ENCODE data around the gene DPY19L1.
"Not testable (repeated sequence)": the region's sequence is repeated elsewhere in the genome, so short reads cannot be mapped to it uniquely, and the experiment has no call there.

DPY19L1 gene

DNA sequence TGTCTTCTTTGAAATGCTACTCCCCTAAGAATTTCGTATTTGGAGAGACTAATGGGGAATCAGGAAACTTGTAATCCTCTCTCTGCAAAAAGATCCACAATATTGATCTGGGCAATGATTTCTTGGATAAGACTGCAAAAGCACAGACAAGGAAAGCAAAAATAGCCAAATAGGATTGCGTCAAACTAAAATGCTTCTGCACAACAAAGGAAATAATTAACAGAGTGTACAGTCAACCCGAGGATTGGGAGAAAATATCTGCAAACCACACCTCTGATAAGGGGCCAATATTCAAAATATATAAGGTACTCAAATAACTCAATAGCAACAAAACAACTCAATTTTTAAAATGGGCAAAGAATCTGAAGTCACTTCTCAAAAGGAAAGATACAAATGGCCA is 52.1 kb downstream of the DPY19L1 start:
- ATAC-seq: not testable (repeated sequence)

DNA sequence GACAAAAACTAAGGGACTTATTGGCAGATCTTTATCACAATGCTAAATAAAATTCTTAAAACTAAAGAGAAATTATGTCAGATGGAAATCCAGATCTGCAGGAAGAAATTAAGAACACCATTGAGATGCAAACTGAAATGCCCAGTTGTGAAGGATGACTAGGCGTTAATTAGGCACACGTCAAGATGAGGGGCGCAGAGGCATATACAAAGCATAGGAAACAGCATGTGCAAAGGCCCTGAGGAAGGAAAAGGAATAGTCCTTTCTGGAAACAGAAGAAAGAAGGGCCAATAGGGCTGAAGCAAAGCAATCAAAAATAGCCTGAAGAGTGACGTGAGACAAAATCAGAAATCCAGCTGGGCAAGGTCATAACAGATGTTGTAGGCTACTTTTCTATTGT is 53.1 kb downstream of the DPY19L1 start:
- ATAC-seq: not testable (repeated sequence)

DNA sequence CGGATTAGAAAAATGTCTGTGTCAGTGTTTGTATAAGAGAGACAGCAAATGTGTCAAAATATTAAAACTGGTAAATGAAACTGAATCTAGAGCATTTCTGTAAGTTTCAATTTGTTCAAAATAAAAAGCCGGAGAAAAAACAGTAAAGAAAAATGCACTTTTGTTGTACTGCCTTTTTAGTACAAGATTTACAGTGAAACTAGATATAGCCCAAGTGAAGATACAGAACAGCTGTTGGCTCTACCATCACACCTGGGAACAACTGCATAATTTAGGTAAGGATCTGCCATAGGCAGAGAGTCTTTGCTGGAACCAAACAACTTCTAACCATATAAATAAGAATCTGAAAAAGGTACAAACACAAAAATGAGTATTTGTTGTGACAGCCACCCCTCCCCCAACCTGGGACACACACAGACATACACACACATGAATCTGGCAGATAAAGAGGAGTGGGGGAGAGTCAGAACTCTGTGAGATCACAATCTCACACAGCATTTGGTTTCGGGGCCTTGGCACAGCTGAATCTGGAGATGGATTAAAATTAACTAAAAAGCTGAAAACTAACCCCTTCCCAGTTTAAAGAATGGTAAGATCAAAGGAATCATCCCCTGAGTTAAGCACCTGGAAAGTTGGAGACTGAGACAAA is 54.8 kb downstream of the DPY19L1 start:
- ATAC-seq: no peak

DNA sequence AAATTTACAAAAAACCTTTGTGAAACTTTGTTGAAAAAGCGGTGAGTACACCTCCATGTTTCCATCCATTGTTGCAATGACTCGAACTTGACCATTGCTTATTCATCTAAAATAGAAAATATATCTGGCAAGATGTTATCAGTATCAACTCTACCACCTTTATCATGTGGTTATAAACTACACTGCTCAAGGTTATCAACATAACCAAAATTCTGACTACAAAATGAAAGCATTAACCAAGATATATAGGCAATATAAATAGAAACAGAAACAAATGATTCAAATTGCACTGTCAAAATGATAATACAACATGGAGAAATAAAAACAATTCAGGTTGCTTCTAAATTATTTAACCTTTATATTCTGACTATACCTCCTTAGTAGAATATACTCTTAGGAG is 58.2 kb downstream of the DPY19L1 start:
- peak; percentile 69 to 79 for ATAC-seq

DNA sequence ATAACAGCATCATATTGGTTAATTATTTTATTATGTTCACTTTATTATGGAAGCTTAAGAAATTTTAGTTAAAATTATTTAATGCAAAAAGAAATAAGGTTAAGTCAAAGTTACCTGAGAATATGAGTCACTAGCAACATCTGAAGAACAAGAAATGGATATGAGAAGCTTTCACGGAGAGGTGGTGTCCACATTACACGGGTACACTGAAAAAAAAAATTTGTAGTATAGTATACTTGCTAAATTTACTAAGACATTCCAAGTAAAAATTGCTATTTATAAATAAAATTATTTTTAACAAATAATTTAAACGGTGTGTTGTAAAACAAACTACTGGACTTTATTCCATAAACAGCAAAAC is 63.9 kb downstream of the DPY19L1 start:
- ATAC-seq: no peak

DNA sequence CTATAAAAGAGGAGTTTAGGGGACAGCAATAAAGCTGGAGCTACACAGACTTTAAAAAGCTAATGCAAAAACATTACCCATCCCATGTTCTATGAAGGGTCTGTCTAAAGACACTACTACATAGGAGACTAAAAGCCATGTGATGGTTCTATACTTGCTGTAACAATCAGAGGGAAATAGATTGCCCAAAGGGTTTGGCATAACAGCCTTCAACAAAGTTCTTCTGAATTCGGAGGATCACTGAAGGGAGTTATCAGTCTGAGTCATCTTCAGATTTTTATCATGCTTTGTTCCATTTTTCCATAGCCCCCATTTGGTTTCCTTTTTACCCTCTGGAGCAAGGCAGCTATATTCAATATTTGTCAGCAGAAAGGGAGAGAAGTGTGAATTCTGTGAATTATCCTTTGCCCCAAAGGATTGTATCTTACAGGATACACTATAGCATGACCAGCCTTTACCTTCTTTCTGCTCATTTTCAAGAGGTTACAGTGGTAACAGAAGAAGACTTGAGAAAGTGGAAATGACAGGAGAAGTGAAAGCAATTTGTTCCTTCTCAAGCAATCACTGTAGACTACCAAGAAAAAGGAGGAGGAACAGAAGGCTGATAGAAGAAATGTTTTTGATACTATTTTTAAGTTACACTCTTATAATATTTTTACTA is 64.4 kb downstream of the DPY19L1 start:
- not testable (repeated sequence) for ATAC-seq

DNA sequence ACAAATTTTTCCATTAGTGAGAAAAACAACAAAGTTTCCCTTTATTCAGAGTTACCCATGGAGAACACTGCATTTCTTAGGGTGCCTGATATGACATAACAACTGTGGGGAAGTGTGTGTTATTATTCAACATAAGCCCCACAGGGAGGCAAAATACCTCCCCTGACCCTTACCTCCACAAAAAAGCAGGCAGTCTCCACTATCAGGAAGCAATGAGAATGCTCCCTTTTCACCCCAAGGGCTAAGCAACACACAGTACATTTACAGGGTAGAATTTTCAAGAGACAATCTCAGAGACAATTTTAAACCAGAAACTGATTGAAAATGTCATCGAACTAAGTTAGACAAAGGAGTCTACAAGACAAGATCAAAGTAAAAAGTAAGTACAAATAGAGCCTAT is 69.5 kb downstream of the DPY19L1 start:
- not testable (repeated sequence) for ATAC-seq

DNA sequence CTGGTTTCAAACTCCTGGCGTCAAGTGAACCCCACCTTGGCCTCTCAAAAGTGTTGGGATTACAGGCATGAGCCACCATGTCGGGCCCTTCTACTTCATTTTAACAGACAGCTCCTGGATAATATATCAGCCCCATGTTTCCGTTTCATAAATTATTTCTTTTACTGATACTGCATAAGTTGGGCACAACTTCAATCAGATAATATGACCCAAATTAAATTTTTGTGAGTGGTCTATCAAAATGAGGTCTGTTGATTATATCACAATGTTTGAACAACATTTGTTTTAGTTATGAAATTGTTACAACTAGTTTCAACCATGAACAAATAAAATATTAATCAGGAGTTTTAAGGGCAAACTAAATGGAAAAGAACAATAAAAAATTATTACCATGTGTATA is 70.8 kb downstream of the DPY19L1 start:
- ATAC-seq: not testable (repeated sequence)

DNA sequence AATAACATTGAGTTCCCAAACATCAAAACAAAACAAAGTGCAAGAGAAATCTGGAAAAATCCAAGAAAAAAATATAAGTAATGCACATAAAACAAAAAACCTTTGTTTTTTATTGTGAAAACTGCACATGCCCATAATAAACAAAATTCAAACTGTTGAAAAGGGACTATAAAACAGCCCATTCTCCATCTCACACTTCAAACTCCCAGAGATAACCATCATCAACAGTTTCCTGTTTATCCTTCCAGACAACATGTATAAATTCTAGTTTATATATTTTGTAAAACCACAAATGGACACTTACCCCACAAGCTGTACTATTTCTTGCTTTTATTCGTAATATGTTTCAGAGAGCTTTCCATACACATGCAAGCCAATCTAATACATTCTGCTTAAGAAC is 79.3 kb downstream of the DPY19L1 start:
- ATAC-seq: no peak

DNA sequence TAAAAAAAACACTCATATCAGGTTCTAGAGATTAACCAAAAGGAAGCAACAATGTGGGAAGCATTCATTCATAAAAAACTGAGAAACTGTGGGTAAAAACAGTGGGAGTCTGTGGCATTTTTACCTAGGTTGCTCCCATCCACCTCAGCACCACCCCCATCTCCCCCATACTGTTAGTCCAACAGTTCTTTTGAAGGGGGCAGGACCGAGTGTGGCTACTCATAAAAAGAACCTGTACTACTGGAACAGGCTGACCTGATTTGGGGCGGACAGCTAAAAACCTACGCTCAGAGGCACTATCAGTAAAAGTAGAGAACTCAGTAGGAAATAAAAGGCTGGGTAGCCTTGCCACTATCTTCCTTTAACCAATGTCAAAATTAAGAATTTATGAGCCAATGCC is 84.5 kb downstream of the DPY19L1 start:
- no peak for ATAC-seq

DNA sequence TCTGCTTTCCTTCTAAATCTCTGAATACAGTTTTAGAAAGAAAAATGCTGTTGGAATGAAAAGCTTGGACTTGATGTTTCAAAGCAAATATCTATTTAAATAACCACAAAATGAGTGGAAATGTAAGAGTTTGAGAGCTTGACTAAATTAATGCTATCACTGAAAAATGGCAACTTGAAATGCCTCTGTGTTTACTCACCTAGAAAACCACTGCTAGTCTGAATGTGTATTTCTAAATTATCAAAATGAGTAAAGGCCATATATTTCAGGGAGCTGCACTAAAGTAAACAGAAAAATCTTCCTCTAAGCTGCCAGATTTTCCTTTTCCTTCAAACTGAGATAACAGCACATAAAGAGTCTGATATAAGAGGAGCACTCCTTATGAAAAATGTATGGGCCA is 87.9 kb downstream of the DPY19L1 start:
- ATAC-seq: no peak

DNA sequence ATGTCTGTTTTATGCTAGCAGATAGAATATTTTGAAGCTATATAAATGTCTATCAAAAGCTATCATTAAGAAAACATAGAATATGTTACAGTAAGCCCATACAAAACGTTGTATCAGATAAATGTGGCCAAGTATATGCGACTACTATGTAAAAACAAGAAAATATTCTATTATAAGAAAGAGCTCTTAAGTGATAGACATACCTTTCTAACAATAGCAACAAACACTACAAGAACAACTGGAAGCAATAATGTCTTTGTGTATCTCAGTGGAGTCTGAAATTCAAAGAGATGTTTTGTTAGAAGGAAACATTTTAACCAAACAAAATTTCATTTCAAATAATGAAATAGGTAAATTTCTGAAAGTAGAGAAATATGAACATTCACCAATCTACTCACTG is 89.9 kb downstream of the DPY19L1 start:
- not testable (repeated sequence) for ATAC-seq

DNA sequence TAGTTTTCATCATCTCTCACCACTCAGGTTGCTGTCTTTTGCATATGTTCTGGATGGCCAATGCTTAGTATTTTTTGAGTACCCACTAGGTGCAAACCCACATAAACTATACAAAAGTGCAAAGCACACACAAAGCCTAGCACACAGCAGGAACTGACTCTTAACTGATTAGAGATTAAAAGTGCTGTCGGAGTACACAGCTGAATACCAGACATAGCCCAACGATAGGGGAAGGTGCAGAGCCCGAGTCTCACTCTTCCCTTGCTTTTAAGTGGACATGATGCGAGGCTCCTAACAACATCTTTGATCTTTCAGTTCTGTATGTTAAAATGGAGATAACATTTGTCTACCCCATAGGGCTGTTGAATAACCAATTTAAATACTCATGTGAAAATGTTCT is 90.8 kb downstream of the DPY19L1 start:
- ATAC-seq: no peak

DNA sequence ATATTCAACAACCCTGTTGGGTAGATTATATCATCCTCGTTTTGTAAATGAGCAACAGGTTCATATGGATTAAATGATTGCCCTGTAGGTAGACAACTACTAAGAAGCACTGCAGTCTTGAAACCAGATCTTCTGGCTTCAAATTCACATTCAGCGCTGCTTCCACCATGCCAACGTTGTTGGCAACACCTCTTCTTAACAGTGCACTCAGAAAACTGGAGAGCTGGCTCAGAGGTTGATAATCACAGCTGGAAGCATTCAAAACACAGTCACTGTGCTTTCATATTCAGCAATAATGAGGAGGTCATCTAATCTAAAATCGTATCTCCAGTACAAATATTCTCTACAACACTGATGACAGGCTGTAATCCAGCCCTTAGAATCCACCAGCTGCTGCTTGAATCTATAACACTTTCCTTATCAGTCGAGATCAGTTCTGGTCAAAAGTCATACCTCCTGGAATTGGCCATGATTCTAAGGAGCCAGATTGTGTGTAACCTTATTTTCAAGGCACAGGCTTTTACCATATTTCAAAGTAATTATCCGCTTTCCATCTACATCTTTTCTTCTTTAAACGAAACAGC is 91.3 kb downstream of the DPY19L1 start:
- ATAC-seq: not testable (repeated sequence)

DNA sequence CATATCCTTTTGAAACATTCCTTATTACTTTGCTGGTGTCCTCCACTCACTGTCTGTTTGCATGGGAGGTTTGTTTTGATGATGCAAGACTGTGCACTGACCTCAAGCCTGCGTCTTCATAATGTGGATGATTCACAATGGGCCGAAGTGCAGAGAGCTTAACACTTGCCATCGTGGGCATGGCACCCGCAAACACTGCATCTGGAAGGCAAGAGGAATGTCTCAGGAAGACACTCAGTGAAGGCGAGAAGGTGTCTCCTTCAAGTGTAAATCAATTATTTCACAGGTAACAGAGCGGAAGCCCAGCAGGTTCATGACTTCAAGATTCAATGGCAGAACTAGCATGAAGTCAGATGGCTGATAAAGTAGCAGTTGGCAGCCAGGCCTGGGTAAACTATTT is 98.1 kb downstream of the DPY19L1 start:
- ATAC-seq: no peak

DNA sequence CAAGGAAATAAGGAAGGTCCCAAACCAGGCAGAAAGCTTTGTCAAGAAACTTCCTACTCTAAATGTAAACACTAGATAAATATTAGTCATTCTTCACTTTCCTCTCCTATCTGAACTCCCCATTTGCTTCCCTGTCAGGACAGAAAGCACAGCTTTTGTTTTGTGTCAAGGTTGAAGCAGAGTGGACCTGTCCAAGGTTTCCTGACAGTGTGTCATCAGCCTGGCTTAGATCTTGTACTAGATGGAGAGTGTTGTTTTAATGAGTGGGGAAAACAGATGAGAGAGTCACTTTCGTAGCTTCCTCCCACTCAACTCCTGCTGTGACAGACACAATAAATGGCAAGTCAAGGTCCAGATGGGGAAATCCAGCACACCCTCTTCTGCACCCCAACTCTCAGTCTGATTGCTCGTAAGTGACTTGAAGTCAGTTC is 101.5 kb downstream of the DPY19L1 start:
- ATAC-seq: peak in 1 of 2 donors; percentile 17

DNA sequence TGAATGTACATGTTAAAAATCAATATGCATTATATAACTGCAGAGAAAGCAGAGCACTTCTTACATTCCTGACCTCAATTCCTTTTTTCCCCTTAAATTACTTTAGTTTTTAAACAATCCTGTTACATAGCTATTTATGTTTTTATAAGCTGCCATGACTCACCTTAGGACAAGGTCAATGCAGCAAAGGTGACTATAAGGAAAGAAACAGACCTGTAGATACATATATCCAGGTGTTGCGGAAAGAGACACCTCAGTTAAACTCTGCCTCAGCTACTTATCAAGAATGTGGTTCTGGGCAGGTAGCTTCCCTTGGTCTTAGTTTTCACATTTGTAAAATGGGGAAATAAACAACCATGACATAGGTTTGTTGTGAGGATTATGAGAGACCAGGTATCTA is 105.5 kb downstream of the DPY19L1 start:
- no peak for ATAC-seq

DNA sequence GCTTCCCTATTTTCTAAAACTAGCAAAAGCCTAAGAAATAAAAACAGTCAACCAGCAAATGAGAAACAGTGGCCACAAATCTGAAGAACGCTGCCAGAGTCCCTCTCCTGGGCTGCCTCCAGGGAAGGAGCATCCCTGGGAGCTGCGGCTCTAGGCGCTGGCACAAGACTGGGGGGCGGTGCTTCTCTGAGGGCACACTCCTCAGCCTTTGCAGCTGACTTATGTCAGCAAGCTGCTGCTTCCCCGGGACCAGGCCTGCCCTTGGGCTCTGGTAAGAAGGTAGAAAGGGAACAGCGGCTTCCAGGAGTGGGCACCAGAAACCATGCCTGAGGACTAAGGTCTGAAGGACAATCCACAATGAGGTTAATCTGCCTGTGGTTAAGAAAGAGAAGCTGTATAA is 107.5 kb downstream of the DPY19L1 start:
- ATAC-seq: not testable (repeated sequence)

DNA sequence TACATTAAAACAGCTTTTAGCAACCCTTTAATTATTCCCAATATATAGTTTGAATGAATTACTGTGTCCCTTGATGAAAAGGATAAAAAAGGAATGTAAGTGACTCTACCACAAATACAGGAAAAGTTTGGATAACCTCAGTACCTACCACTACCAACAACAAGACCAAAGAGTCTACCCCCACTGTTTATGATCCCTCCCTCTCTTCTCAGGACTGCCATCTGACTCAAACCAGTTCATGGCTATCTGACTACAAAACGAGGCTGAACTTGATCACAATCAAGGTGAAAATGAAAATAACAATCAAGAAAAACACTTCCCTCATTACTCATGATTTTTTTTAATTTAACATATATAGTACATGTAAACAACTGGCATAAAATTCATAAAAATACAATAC is 108.7 kb downstream of the DPY19L1 start:
- ATAC-seq: no peak

DNA sequence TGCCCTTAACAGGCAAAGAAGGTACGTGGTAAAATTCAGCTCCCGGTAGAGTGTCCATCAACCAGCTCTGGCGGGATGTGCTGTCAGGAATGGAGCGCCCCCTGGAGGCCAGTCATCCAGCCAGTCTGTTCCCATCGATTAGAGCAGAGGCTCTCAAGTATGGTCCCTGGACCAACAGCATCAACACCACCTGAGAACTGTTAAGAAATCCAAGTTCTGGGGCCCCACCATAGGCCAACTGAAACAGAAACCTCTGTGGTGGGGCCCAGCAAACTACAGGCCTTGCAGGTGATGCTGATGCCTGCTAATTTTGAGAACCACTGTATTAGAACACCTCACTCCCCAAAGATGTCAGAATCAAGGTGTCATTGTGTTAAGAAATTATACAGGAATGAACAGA is 109.2 kb downstream of the DPY19L1 start:
- peak in 1 of 2 donors; percentile 41 for ATAC-seq

DNA sequence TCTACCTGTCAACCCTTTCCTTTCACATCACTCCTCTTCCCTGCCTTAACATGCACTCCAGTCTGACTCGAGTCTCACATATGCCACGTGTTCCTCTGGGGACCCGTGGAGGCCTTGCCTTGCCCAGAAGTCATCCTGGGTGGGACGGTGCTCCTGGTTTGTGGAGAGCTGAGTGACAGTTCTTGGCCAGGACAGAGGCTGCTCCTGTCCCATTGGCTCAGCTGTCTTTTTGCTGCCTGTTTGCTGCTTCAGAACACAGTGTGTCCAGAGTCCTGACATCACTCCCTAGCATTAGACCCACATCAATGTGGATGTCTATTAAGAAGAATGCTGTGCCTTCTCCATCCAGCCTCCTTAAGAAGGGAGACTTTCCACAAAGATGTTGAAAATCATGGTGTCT is 116.8 kb downstream of the DPY19L1 start:
- not testable (repeated sequence) for ATAC-seq

DNA sequence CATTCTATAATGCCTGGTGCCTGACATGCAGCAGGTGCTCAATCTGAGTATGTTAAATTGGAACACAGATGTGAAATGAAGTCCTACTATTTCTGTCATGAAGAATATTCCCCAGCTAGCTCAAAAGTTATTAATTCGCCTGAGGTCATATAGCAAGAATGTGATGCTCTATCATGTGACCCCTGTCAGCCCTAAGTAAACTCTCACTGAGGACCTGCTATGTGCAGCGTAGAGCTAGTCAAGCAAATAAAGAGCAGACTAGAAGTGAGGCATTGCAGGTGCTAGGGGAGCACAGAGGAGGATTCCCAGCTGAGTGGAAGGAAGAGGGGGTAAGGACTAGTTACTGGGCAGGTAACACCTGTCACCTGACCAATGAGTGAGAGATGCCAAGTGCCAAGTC is 118.2 kb downstream of the DPY19L1 start:
- not testable (repeated sequence) for ATAC-seq

DNA sequence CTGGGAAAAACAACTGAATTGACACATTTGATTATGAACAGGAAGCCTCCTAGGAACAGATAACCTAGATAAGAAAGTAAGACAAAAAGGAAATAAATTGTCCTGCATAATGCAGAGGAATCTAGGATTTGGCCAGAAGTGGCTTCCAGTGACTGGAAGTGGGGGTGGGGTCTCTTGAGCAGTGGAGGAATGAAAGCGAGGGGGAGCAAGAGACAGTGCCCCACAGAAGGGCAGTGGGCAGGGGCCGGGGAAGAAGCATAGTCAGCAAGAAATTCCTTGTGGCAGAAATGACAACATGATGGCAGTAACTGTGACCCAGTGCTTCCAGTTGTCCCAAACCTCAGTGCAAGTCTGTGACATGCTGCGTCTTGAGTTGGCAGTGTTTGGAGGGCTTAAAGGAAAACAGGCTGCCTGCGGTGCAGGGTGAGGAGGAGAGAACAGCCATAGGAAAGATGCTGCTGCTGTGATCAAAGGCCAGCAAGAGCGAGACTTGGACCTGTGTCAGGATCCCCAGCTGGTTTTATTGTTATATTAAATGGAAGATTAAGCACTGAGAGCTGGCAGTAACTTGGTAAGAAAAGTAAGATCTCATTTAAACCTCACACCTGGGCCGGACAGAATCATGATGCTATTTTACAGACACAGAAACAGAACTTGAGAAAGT is 119.0 kb downstream of the DPY19L1 start:
- not testable (repeated sequence) for ATAC-seq

DNA sequence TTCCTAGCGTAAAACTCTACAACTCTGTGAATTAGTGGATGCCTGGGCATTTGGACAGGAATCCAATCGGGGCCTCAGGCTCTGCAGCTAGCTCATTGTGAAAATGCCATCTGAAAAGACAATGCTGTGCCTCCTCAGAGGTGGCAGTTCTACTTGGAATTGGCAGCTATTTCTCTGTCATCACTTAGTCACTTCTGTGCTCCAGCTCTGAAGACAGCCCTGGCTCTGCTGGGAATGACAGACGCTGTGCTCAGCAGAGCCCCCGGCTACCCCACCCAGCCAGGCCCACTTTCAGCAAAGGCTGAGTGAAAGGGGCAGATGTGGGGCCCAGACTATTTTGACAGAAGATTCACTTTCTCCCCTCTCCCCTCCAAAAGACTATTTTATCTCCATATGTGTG is 119.8 kb downstream of the DPY19L1 start:
- ATAC-seq: not testable (repeated sequence)

Data from activated CD4-positive, CD25-positive, alpha-beta regulatory T cell treated with anti-CD3 and anti-CD28 coated beads, Interleukin-2, amount 50 U/mL, for 24 hours (primary cell).